PC-3 (cell line): ENCODE results near the gene SLC9B1.

ENCODE experiments used
- CTCF ChIP-seq: fragments of 300-600 bp; sonication (generic); conservative IDR thresholded peaks from 2 replicates; pipeline ENCODE4 v1.5.1; 2017; ENCODE audit warnings: antibody characterized with exemption, low read depth, mild to moderate bottlenecking, low read length
- EZH2phosphoT487 ChIP-seq: fragments of 300-600 bp; sonication (generic); IDR thresholded peaks from 2 replicates; pipeline ENCODE4 v1.6.1; 2018; ENCODE audit warnings: mild to moderate bottlenecking, antibody characterized with exemption, low read length, borderline replicate concordance

GRCh38 chr4:103024996-103025395, 5.5 kb upstream of the SLC9B1 start:
- TF ChIP-seq CTCF (no peak), EZH2phosphoT487 (no peak)
